H1 (cell line): ENCODE results near the gene UBAP2. TPM values are rescaled to one million over a fixed set of nuclear protein-coding genes. Genes with fewer than 3 reads are reported as not detected.

Source experiments
- CTCF ChIA-PET: fragments of 300-600 bp; sonication (Branson Sonifier 250); formaldehyde crosslinking; loops from one replicate; lab custom pipeline; 2021; ENCODE audit not compliant: partially characterized antibody; lab: Charles Lee
- POLR2A ChIA-PET: fragments of 300-600 bp; sonication (Branson Sonifier 250); formaldehyde crosslinking; loops from one replicate; lab custom pipeline; 2021; ENCODE audit warnings: inconsistent platforms; ENCODE audit not compliant: partially characterized antibody; lab: Charles Lee
- DNase-seq, 2 experiments: peaks; one replicate each; pipeline versions ENCODE4 v3.0.0 to v3.0.0-alpha.2; 2010 to 2022; ENCODE audit warnings: low spot score in 2 of 2, low read depth in 1 of 2, mixed read lengths in 1 of 2
- FAIRE-seq: peaks from 2 replicates; lab custom pipeline; 2011; peaks lifted over from hg19 to GRCh38; lab: Jason Lieb, UNC
- H2AFZ ChIP-seq: 2 replicates; pipeline ENCODE4 v1.8.1; 2012; ENCODE audit warnings: low read length, inconsistent platforms
- H2AK5ac ChIP-seq: 2 replicates; pipeline ENCODE4 v1.6.1; 2013; ENCODE audit warnings: low read depth, low read length
- H2BK120ac ChIP-seq: replicated peaks from 2 replicates; pipeline ENCODE3; 2013; ENCODE audit warnings: low read depth, low read length, inconsistent platforms
- H2BK12ac ChIP-seq: 2 replicates; pipeline ENCODE4 v1.6.1; 2013; ENCODE audit warnings: low read depth, low read length
- H2BK15ac ChIP-seq: 2 replicates; pipeline ENCODE4 v1.6.1; 2013; ENCODE audit warnings: low read length
- H2BK20ac ChIP-seq: 2 replicates; pipeline ENCODE4 v1.6.1; 2013; ENCODE audit warnings: low read length
- H2BK5ac ChIP-seq: 2 replicates; pipeline ENCODE4 v1.6.1; 2013; ENCODE audit warnings: low read depth, low read length
- H3K14ac ChIP-seq: 2 replicates; pipeline ENCODE4 v1.6.1; 2013; ENCODE audit warnings: inconsistent platforms; ENCODE audit not compliant: insufficient read length
- H3K18ac ChIP-seq: 2 replicates; pipeline ENCODE4 v1.6.1; 2013; ENCODE audit warnings: low read length; ENCODE audit errors: extremely low read depth
- H3K23ac ChIP-seq: 2 replicates; pipeline ENCODE4 v1.6.1; 2013; ENCODE audit warnings: inconsistent platforms; ENCODE audit not compliant: insufficient read length
- H3K23me2 ChIP-seq: 2 replicates; pipeline ENCODE4 v1.6.1; 2013; ENCODE audit warnings: low read depth, low read length
- H3K27ac ChIP-seq: 2 replicates; pipeline ENCODE4 v1.6.1; 2011; ENCODE audit warnings: low read depth, low read length, inconsistent platforms
- H3K27me3 ChIP-seq, 4 experiments: replicated peaks in 1 of 4; 1 replicate in 1 of 4; 2 replicates in 3 of 4; pipeline versions ENCODE4 v1.6.1 to v1.8.1; 2011 to 2013; ENCODE audit warnings: low read length in 3 of 4, mild to moderate bottlenecking in 3 of 4, inconsistent platforms in 2 of 4, mixed read lengths in 2 of 4, moderate library complexity in 1 of 4; ENCODE audit not compliant: control insufficient read depth in 3 of 4, insufficient read depth in 3 of 4; ENCODE audit errors: extremely low read depth in 1 of 4
- H3K36me3 ChIP-seq, 4 experiments: 2 replicates each; pipeline versions ENCODE4 v1.6.1 to v1.8.1; 2011 to 2013; ENCODE audit warnings: mild to moderate bottlenecking in 4 of 4, low read length in 3 of 4, moderate library complexity in 2 of 4, control low read depth in 1 of 4, inconsistent platforms in 1 of 4; ENCODE audit not compliant: insufficient read depth in 4 of 4, control insufficient read depth in 2 of 4
- H3K4ac ChIP-seq: replicated peaks from 2 replicates; pipeline ENCODE3; 2013; ENCODE audit warnings: low read length, low read depth, mixed read lengths, inconsistent platforms; ENCODE audit not compliant: insufficient read length
- H3K4me1 ChIP-seq, 4 experiments: replicated peaks in 1 of 4; 1 replicate in 1 of 4; 2 replicates in 3 of 4; pipeline versions ENCODE4 v1.6.1 to v1.8.1; 2011 to 2013; ENCODE audit warnings: low read length in 3 of 4, inconsistent platforms in 2 of 4, mixed read lengths in 1 of 4; ENCODE audit not compliant: insufficient read depth in 4 of 4, control insufficient read depth in 3 of 4
- H3K4me2 ChIP-seq, 2 experiments: 2 replicates each; pipeline versions ENCODE4 v1.6.1 to v1.8.1; 2011 to 2013; ENCODE audit warnings: low read depth in 2 of 2, low read length in 2 of 2, control low read depth in 1 of 2, inconsistent platforms in 1 of 2, mild to moderate bottlenecking in 1 of 2; ENCODE audit not compliant: insufficient read depth in 1 of 2
- H3K4me3 ChIP-seq, 4 experiments: fragments of 200-600, 300-600 bp in 1 of 4; sonication (generic), shearing (Covaris generic), sonication (Bioruptor Twin) in 1 of 4; 2 replicates each; pipeline versions ENCODE4 v1.5.1 to v1.8.1; 2011 to 2016; ENCODE audit warnings: low read length in 4 of 4, low read depth in 3 of 4, control low read depth in 2 of 4, inconsistent platforms in 2 of 4, mild to moderate bottlenecking in 2 of 4, mixed read lengths in 1 of 4, moderate library complexity in 1 of 4; ENCODE audit not compliant: insufficient read depth in 2 of 4; ENCODE audit errors: extremely low read depth in 1 of 4
- H3K56ac ChIP-seq: replicated peaks from 2 replicates; pipeline ENCODE3; 2013; ENCODE audit warnings: low read depth, mild to moderate bottlenecking, mixed read lengths, low read length, inconsistent platforms; ENCODE audit not compliant: insufficient read length
- H3K79me1 ChIP-seq: 2 replicates; pipeline ENCODE4 v1.6.1; 2013; ENCODE audit warnings: low read depth, low read length, control low read depth
- H3K79me2 ChIP-seq, 2 experiments: 2 replicates each; pipeline versions ENCODE4 v1.6.1 to v1.8.1; 2012 to 2013; ENCODE audit warnings: low read length in 2 of 2, mild to moderate bottlenecking in 2 of 2, inconsistent platforms in 1 of 2; ENCODE audit not compliant: insufficient read depth in 2 of 2, control insufficient read depth in 1 of 2
- H3K9ac ChIP-seq, 4 experiments: replicated peaks in 1 of 4; 1 replicate in 1 of 4; 2 replicates in 3 of 4; pipeline versions ENCODE4 v1.6.1 to v1.8.1; 2011 to 2013; ENCODE audit warnings: low read depth in 3 of 4, low read length in 3 of 4, control low read depth in 2 of 4, mild to moderate bottlenecking in 2 of 4, moderate library complexity in 2 of 4, inconsistent platforms in 1 of 4; ENCODE audit errors: extremely low read depth in 1 of 4
- H3K9me3 ChIP-seq, 2 experiments: 2 replicates each; pipeline versions ENCODE4 v1.6.1 to v1.8.1; 2012 to 2013; ENCODE audit warnings: mild to moderate bottlenecking in 2 of 2, moderate library complexity in 2 of 2, control low read depth in 1 of 2, inconsistent platforms in 1 of 2, low read depth in 1 of 2, low read length in 1 of 2, mixed read lengths in 1 of 2; ENCODE audit not compliant: insufficient read depth in 2 of 2
- H4K20me1 ChIP-seq, 2 experiments: replicated peaks in 1 of 2; 2 replicates each; pipeline versions ENCODE3 to v1.8.1; 2011 to 2013; ENCODE audit warnings: inconsistent platforms in 2 of 2, low read length in 2 of 2, mild to moderate bottlenecking in 1 of 2; ENCODE audit not compliant: insufficient read depth in 2 of 2, control insufficient read depth in 1 of 2
- H4K5ac ChIP-seq: 2 replicates; pipeline ENCODE4 v1.6.1; 2013; ENCODE audit warnings: low read length, low read depth, mixed read lengths, inconsistent platforms; ENCODE audit not compliant: insufficient read length
- H4K8ac ChIP-seq: 2 replicates; pipeline ENCODE4 v1.8.0; 2013; ENCODE audit warnings: mild to moderate bottlenecking, moderate library complexity, low read length, inconsistent platforms; ENCODE audit not compliant: insufficient read depth; ENCODE audit errors: extremely low read depth
- H4K91ac ChIP-seq: replicated peaks from 2 replicates; pipeline ENCODE3; 2013; ENCODE audit warnings: low read length, mixed read lengths, inconsistent platforms; ENCODE audit not compliant: insufficient read length
- CHD1 ChIP-seq: IDR thresholded peaks from 2 replicates; pipeline ENCODE4 v1.6.1; 2012; ENCODE audit warnings: low read depth, low read length, improper control_type of control experiment
- CHD2 ChIP-seq: IDR thresholded peaks from 2 replicates; pipeline ENCODE4 v1.6.1; 2012; ENCODE audit warnings: low read length, improper control_type of control experiment
- EZH2 ChIP-seq: fragments of 200-600 bp; sonication (generic); IDR thresholded peaks from 2 replicates; pipeline ENCODE4 v1.7.1; 2012; ENCODE audit warnings: low read depth, mild to moderate bottlenecking, moderate library complexity, low read length, inconsistent platforms; ENCODE audit not compliant: severe bottlenecking
- HDAC6 ChIP-seq: IDR thresholded peaks from one replicate; pipeline ENCODE4 v1.7.1; 2012; ENCODE audit warnings: low read depth, mild to moderate bottlenecking, inconsistent platforms, low read length, moderate library complexity
- POLR2A ChIP-seq, 2 experiments: IDR thresholded peaks; 1 replicate in 1 of 2; 2 replicates in 1 of 2; pipeline ENCODE4 v1.6.1; 2011; ENCODE audit warnings: low read depth in 2 of 2, low read length in 2 of 2, mild to moderate bottlenecking in 2 of 2; ENCODE audit errors: control extremely low read depth in 1 of 2
- RFX5 ChIP-seq: IDR thresholded peaks from 2 replicates; pipeline ENCODE4 v1.6.1; 2011; ENCODE audit warnings: low read depth, low read length, improper control_type of control experiment, borderline replicate concordance
- RXRA ChIP-seq: IDR thresholded peaks from 2 replicates; pipeline ENCODE4 v1.6.1; 2011; ENCODE audit warnings: low read depth, mild to moderate bottlenecking, low read length, moderate library complexity; ENCODE audit not compliant: insufficient read depth
- SIN3A ChIP-seq, 2 experiments: IDR thresholded peaks in 1 of 2; conservative IDR thresholded peaks in 1 of 2; 2 replicates each; pipeline ENCODE4 v1.6.1; 2011 to 2012; ENCODE audit warnings: low read length in 2 of 2, improper control_type of control experiment in 1 of 2, low read depth in 1 of 2, mild to moderate bottlenecking in 1 of 2
- SIRT6 ChIP-seq: IDR thresholded peaks from one replicate; pipeline ENCODE4 v1.7.1; 2012; ENCODE audit warnings: low read length, inconsistent platforms
- SUZ12 ChIP-seq: fragments of 200-600 bp; sonication (generic); IDR thresholded peaks from 2 replicates; pipeline ENCODE4 v1.6.1; 2012; ENCODE audit warnings: mild to moderate bottlenecking, inconsistent platforms, low read length, moderate library complexity, mixed read lengths
- YY1 ChIP-seq: IDR thresholded peaks from 2 replicates; pipeline ENCODE4 v1.6.1; 2011; ENCODE audit warnings: low read depth, mild to moderate bottlenecking, low read length
- whole genome bisulfite sequencing, 2 experiments: shearing (Covaris generic) in 1 of 2; methylation state at CpG; one replicate each; pipeline versions ENCODE4 v1.1.6 to v1.1.7; 2013 to 2015; ENCODE audit warnings: low lambda C conversion rate in 2 of 2, mixed read lengths in 2 of 2, inconsistent platforms in 1 of 2, low coverage in 1 of 2, missing lambda C conversion rate in 1 of 2; ENCODE audit not compliant: insufficient replicate concordance in 2 of 2, insufficient coverage in 1 of 2, insufficient read length in 1 of 2; ENCODE audit errors: extremely low coverage in 1 of 2, missing lambda C conversion rate in 1 of 2; 5-methylcytosine and 5-hydroxymethylcytosine counted together
- polyA plus RNA-seq, 7 experiments: library from polyadenylated mRNA; depleted of rRNA in 3 of 7; stranded (reverse) in 5 of 7; unstranded in 2 of 7; fragments of >200 nt in 5 of 7; fragments of 200-250 nt in 2 of 7; gene quantifications; 1 replicate in 5 of 7; 2 replicates in 1 of 7; 4 replicates in 1 of 7; pipeline versions ENCODE4 v1.2.1 to v1.2.3, GENCODE V29; 2011 to 2013; ENCODE audit warnings: missing spikeins in 2 of 7, mixed read lengths in 2 of 7
- total RNA-seq: library from RNA; stranded (reverse); fragmentation: NEBNext Ultra II Directional; extraction: Animal tissue kit (Norgen Biotek cat#: 25700); gene quantifications from 2 replicates; pipeline ENCODE4 v1.2.1, GENCODE V29; 2021

The UBAP2 gene
- total and polyA plus RNA-seq, 2 of the 8 experiments (the other 6 are each of a cell fraction or from before 2014, with no cell fraction given): 75.0 to 81.4 TPM

- Histone ChIP-seq H2AK5ac (no peak overlapping the region), H3K4me2 (no peak overlapping the region), H2BK20ac (no peak overlapping the region), H3K79me2 (no peaks in the 10 kb centered on the region; a peak in 1 of 4 replicates), H3K79me1 (no peaks in the 10 kb centered on the region), H3K4me3 (no peak overlapping the region), H2AFZ (no peak overlapping the region), H2BK5ac (no peak overlapping the region), H3K27ac (no peak overlapping the region), H4K20me1 (peaks cover 4 to 7% of the 10 kb centered on the region in 2 experiments), H2BK15ac (no peak overlapping the region), H3K27me3 (no peaks in the 10 kb centered on the region), H3K14ac (no peak overlapping the region), H3K23me2 (no peaks in the 10 kb centered on the region), H3K9ac (no peak overlapping the region), H3K4ac (no peak overlapping the region), H3K18ac (no peak overlapping the region), H4K8ac (no peak overlapping the region), H3K23ac (no peak overlapping the region), H4K91ac (no peak overlapping the region), H3K4me1 (peaks cover 0 to 2% (median 0%) of the 10 kb centered on the region in 4 experiments; a peak in 1 of 7 replicates), H3K56ac (no peak overlapping the region), H2BK120ac (no peak overlapping the region), H2BK12ac (no peak overlapping the region), H3K9me3 (no peaks in the 10 kb centered on the region), H4K5ac (no peak overlapping the region), H3K36me3 (peaks cover 55 to 76% (median 70%) of the 10 kb centered on the region in 4 experiments)
- TF ChIP-seq CHD1 (no peak), POLR2A (IDR thresholded peaks at IDR 0.05; ENCODE audit: control extremely low read depth in 1 of 2, low read depth in 2 of 2, low read length in 2 of 2) (no peak), EZH2 (no peak), SIN3A (conservative IDR thresholded peaks at IDR 0.05 in 1 of 2, IDR thresholded peaks at IDR 0.05 in 1 of 2; ENCODE audit: low read depth in 1 of 2, low read length in 2 of 2) (no peak), HDAC6 (no peak), YY1 (no peak), RXRA (no peak), SIRT6 (no peak), CHD2 (no peak), SUZ12 (no peak), RFX5 (no peak)
- ChIA-PET POLR2A (interaction anchor here (1.4 kb wide), 1 partner anchor 146 kb away, joined by 3 read pairs; no protein-coding TSS in a partner anchor), CTCF (interaction anchor here (1.0 to 2.1 kb wide), 3 partner anchors 10 to 146 kb away, joined by 3 to 7 read pairs (median 5); no protein-coding TSS in a partner anchor)
- DNase-seq: no peak
- no peak for FAIRE-seq
- WGBS, 2 experiments: 97% methylated on average over 14 of the region's 15 CpGs; no CpG with 5 or more reads in 1 of the 2 experiments
These were observed 121.0 kb downstream of the UBAP2 start for GRCh38 chr9:33927694-33928093.
